Retinal pigment epithelial cell (primary cell): ENCODE results near the gene SLC30A2.
A peak's percentile ranks its signal among the peaks of the same experiment; 100 is the strongest.

ENCODE experiments used
- DNase-seq: peaks from one replicate; pipeline ENCODE4 v3.0.0-alpha.2; 2010; ENCODE audit warnings: low read depth
- H3K4me3 ChIP-seq: 2 replicates; pipeline ENCODE4 v1.5.1; 2011; ENCODE audit warnings: mild to moderate bottlenecking, low read length, control low read depth, moderate library complexity
- CTCF ChIP-seq: conservative IDR thresholded peaks from 2 replicates; pipeline ENCODE4 v1.5.1; 2011; ENCODE audit warnings: low read depth, low read length, control low read depth, inconsistent platforms

Gene SLC30A2

GRCh38 chr1:25997828-25998761 is 47.8 kb downstream of the SLC30A2 start, which contains the start of gene PAFAH2:
PAFAH2 (minus strand) TSS chr1:25998063; CDS start chr1:25990816, 7,247 bp downstream.
- TF ChIP-seq CTCF = peak; percentile 97

DNA sequence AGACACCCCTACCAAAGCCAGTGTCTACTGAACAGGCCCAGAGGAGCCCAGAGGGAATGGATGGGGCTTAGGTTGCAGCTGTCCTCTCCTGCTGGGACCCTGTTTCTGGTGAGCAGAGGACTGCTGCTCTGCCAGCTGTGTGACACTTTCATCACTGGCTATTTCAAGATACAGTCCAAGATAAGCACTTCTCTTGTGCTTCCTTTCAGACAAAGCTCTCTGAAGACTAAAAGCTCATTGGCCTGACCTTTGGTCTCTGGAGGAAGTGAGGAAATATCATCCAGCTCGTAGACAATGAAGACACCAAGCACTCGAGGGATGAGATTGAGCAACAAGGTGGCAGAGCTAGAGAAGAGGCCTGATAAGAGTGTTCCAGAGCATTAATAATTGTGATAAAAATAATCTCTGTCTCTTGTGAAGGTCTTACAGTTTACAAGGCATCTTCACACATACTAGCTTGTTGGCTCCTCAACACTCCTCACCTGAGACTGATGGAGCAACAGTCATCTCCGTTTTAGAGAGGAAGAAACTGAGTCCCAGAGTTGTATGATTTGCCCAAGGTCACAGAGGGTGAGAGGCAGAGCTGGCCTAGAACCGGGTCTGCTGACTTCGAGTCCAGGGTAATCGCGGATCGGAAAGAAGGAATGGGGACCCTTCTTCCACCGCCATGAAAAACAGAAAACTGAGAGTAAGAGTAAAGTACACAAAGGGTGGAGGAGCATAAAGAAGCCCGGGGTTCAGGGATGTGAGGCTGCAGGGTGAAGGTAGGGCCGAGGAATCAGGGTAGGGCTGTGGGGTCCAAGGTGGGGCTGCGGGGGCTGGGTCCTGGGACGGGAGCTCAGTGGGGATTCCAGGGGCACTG is 48.7 kb downstream of the SLC30A2 start:
- no peak for TF ChIP-seq CTCF
- peak overlapping the region; percentile 86 for H3K4me3 ChIP-seq
- no peak for DNase-seq

More at GRCh38 chr1:25997828-25998761, 47.8 kb downstream of the SLC30A2 start, which contains the start of gene PAFAH2:
- peak; percentile 98 for DNase-seq
- peak within 1 kb of the TSS; percentile 86 for H3K4me3 ChIP-seq

DNA sequence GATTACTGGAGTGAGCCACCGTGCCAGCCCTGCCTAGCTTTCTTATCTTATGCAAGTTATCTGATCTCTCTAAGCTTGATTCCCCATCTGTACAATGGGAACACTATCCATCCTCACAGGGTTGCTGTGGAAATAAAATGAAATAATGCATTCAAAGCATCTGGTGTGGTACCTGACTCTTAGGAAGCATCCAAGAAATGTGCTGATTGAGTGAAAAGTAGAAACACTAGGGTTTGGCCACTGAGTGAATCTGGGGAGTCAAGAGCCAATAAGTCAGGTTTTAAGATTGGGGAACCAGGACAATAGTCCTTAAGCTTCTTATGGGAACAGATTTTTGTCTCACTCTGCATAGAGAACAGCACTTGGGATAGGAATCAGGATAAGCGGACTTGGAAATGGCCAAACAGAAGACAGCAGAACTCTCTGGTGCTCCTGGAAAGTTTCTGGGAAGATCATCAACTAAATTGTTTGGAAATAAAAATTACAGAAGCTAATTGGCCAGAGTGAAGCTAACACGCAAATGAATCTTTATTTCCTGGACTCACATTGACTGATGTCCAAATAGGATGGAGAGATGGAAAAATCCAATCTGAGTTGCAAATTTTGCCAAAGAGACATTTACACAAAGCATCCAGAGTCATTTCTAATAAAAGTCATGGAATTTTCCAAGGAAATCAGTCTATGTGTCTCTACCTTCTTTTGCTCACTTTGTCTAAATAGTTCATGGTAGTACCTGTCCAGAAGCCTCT is 51.3 kb downstream of the SLC30A2 start:
- no peak overlapping the region for H3K4me3 ChIP-seq
- no peak for TF ChIP-seq CTCF
- no peak for DNase-seq

DNA sequence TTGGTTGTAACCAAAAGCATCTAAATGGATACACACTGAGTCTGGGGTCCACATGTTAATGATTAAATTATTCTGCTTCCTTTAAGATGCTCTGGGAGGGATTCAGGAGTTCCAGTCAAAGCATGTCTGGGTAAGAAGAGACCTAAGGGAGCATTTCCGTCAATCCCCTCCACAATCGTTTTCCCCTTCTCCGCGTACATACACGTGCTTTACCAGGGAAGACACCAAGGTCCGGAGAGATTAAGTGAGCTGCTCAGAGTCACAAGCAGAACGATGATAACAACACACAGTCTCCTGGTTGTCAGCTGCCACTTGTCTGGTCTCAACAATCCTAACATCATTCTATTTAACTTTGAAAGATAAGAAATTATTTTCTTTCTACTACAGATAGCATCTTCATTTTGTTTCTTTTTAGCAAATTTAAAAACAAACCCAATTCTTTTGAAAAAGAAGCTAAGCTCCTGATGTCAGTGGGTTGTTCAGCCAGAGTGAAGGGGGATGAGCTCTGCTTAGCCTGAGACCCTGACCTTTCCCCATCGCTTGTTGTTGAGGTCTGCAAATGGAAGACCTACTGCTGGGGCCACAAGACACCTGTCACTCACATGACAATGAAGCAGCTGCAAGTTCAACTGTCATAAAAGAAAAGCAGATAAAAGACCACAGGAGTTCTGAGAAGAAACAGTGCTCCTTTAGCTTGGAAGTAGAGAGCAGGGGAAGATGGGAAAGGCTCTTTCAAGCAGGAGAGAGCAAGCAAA is 52.5 kb downstream of the SLC30A2 start:
- no peak for TF ChIP-seq CTCF
- H3K4me3 ChIP-seq = no peak overlapping the region
- no peak for DNase-seq

GRCh38 chr1:25992689-25993171 is 53.2 kb downstream of the SLC30A2 start:
- no peak overlapping the region for H3K4me3 ChIP-seq
- no peak for DNase-seq
- no peak for TF ChIP-seq CTCF
